Cardiac muscle cell (in vitro differentiated cells and primary cell): Measurements from ENCODE around the gene HHATL. TPM values are rescaled to one million over a fixed set of nuclear protein-coding genes. Genes with fewer than 3 reads are reported as not detected.

Source experiments
- DNase-seq, 2 donors: peaks; one replicate each; pipeline versions ENCODE4 v3.0.0 to v3.0.0-alpha.2; 2010 to 2017; ENCODE audit warnings: low read depth in 1 of 2, low spot score in 1 of 2
- H3K27ac ChIP-seq: fragments of 200-600 bp; sonication (generic); 2 replicates; pipeline ENCODE4 v1.5.1; 2016
- H3K27me3 ChIP-seq: fragments of 200-600 bp; sonication (generic); 2 replicates; pipeline ENCODE4 v1.6.0; 2016; ENCODE audit warnings: control low read depth
- H3K36me3 ChIP-seq: fragments of 200-600 bp; sonication (generic); 2 replicates; pipeline ENCODE4 v1.5.1; 2016; ENCODE audit warnings: control low read depth
- H3K4me1 ChIP-seq: fragments of 200-600 bp; sonication (generic); 2 replicates; pipeline ENCODE4 v1.8.1; 2017; ENCODE audit warnings: low read depth, mild to moderate bottlenecking, mixed run types
- H3K4me3 ChIP-seq: fragments of 200-600 bp; sonication (generic); 2 replicates; pipeline ENCODE4 v1.5.1; 2016; ENCODE audit warnings: mild to moderate bottlenecking
- H3K9me3 ChIP-seq: fragments of 200-600 bp; sonication (generic); 2 replicates; pipeline ENCODE4 v1.5.1; 2017; ENCODE audit warnings: low read depth, mild to moderate bottlenecking, control low read depth
- CTCF ChIP-seq: IDR thresholded peaks from 2 replicates; pipeline ENCODE4 v1.5.1; 2012; ENCODE audit warnings: low read depth, mild to moderate bottlenecking, low read length
- polyA plus RNA-seq: library from polyadenylated mRNA; unstranded; fragments of >200 nt; fragmentation: Nextera tagmentation; extraction: Ambion mirVana; gene quantifications from 2 replicates; pipeline ENCODE4 v1.2.1, GENCODE V29; 2016
- total RNA-seq: library from RNA; depleted of rRNA; stranded (reverse); fragments of >200 nt; gene quantifications from 2 replicates; pipeline ENCODE4 v1.2.3, GENCODE V29; 2016

Gene HHATL
- total and polyA plus RNA-seq, 2 experiments from 2014 or later: 7.8 to 8.1 TPM

- no peak overlapping the region for H3K4me3 ChIP-seq
- TF ChIP-seq CTCF: no peak
- peaks cover 10% of the 10 kb centered on the region for H3K4me1 ChIP-seq
- DNase-seq: no peak
- H3K36me3 ChIP-seq: no peaks in the 10 kb centered on the region
- H3K9me3 ChIP-seq: no peaks in the 10 kb centered on the region
- H3K27me3 ChIP-seq: no peaks in the 10 kb centered on the region
- no peak overlapping the region for H3K27ac ChIP-seq
Observed at GRCh38 chr3:42747581-42747980, 45.0 kb upstream of the HHATL start.

GRCh38 chr3:42746455-42747450, 44.2 kb upstream of the HHATL start:
- TF ChIP-seq CTCF: no peak
- H3K27me3 ChIP-seq: no peaks in the 10 kb centered on the region
- DNase-seq: peak in 1 of 2 donors; percentile 41
- peaks cover 10% of the 10 kb centered on the region for H3K4me1 ChIP-seq
- no peaks in the 10 kb centered on the region for H3K36me3 ChIP-seq
- H3K27ac ChIP-seq: peak overlapping the region; percentile 68
- H3K9me3 ChIP-seq: no peaks in the 10 kb centered on the region
- H3K4me3 ChIP-seq: no peak overlapping the region

- Histone ChIP-seq H3K4me3 (no peak overlapping the region), H3K27me3 (no peaks in the 10 kb centered on the region), H3K9me3 (no peaks in the 10 kb centered on the region), H3K36me3 (no peaks in the 10 kb centered on the region), H3K4me1 (peaks cover 10% of the 10 kb centered on the region), H3K27ac (peak overlapping the region; percentile 68)
- TF ChIP-seq CTCF: no peak
- DNase-seq: no peak
Observed at GRCh38 chr3:42745776-42746454, 43.3 kb upstream of the HHATL start.

GRCh38 chr3:42745291-42745745, 42.7 kb upstream of the HHATL start:
- H3K27ac ChIP-seq: no peak overlapping the region
- H3K4me3 ChIP-seq: no peak overlapping the region
- no peaks in the 10 kb centered on the region for H3K36me3 ChIP-seq
- no peak for TF ChIP-seq CTCF
- no peaks in the 10 kb centered on the region for H3K9me3 ChIP-seq
- no peaks in the 10 kb centered on the region for H3K27me3 ChIP-seq
- peaks cover 10% of the 10 kb centered on the region for H3K4me1 ChIP-seq
- DNase-seq: no peak

- Histone ChIP-seq H3K4me3 (no peak overlapping the region), H3K27me3 (no peaks in the 10 kb centered on the region), H3K36me3 (no peaks in the 10 kb centered on the region), H3K4me1 (peaks cover 20% of the 10 kb centered on the region), H3K27ac (no peak overlapping the region), H3K9me3 (no peaks in the 10 kb centered on the region)
- DNase-seq: no peak
- no peak for TF ChIP-seq CTCF
Observed at GRCh38 chr3:42743204-42743995, 40.8 kb upstream of the HHATL start.
